ENCODE measurements around the gene SIGMAR1.
A peak's percentile ranks its signal among the peaks of the same experiment; 100 is the strongest.

Gene SIGMAR1

GRCh38 chr9:34684816-34685215 is 47.2 kb upstream of the SIGMAR1 start:
- WGBS, result 94% methylated on average over 3 of the region's 4 CpGs
- Histone ChIP-seq H3K4ac (ENCODE audit: low read depth in 1 of 2, low read length in 2 of 2) (no peak overlapping the region), H3K4me2 (ENCODE audit: low read length, poor library complexity, severe bottlenecking) (no peak overlapping the region), H3K9ac (ENCODE audit: low read length) (no peak overlapping the region), H2BK15ac (ENCODE audit: low read depth, poor library complexity, severe bottlenecking) (no peak overlapping the region), H3K4me1 (ENCODE audit: control insufficient read depth, insufficient read depth, low read depth, low read length) (no peaks in the 10 kb centered on the region), H4K8ac (ENCODE audit: low read length) (no peak overlapping the region), H2AK5ac (ENCODE audit: low read length, severe bottlenecking) (no peak overlapping the region), H3K36me3 (ENCODE audit: control insufficient read depth in 1 of 2, insufficient read depth in 2 of 2, low read depth in 1 of 2, low read length in 2 of 2) (peaks cover 0 to 6% of the 10 kb centered on the region in 2 experiments), H3K14ac (ENCODE audit: low read length in 2 of 2) (no peak overlapping the region), H4K91ac (ENCODE audit: low read length) (no peak overlapping the region), H2BK120ac (ENCODE audit: low read depth, low read length) (no peak overlapping the region), H3K18ac (ENCODE audit: low read depth in 1 of 2, low read length in 2 of 2) (no peak overlapping the region), H3K4me3 (ENCODE audit: insufficient read depth in 1 of 2, low read depth in 1 of 2, low read length in 2 of 2) (no peak overlapping the region), H3K9me3 (ENCODE audit: control insufficient read depth, low read length) (no peaks in the 10 kb centered on the region), H2AFZ (ENCODE audit: low read depth, low read length) (no peak overlapping the region), H3K27me3 (ENCODE audit: control insufficient read depth in 1 of 2, insufficient read depth in 1 of 2, low read length in 2 of 2) (peaks cover 0 to 4% of the 10 kb centered on the region in 2 experiments), H3K27ac (ENCODE audit: low read length, poor library complexity, severe bottlenecking) (no peak overlapping the region), H3K79me1 (replicated peaks; ENCODE audit: low read length, poor library complexity, severe bottlenecking) (no peaks in the 10 kb centered on the region), H2BK5ac (ENCODE audit: low read depth, low read length, poor library complexity, severe bottlenecking) (no peak overlapping the region), H2BK12ac (ENCODE audit: low read length in 2 of 2) (no peak overlapping the region), H3K23ac (ENCODE audit: low read length in 2 of 2) (no peak overlapping the region)
- DNase-seq, result no peak

- H3K27ac ChIP-seq (ENCODE audit: low read length, poor library complexity, severe bottlenecking), result no peak overlapping the region
- H2BK15ac ChIP-seq (ENCODE audit: low read depth, poor library complexity, severe bottlenecking), result no peak overlapping the region
- no peaks in the 10 kb centered on the region for H3K79me1 ChIP-seq (replicated peaks; ENCODE audit: low read length, poor library complexity, severe bottlenecking)
- peaks cover 0 to 6% of the 10 kb centered on the region in 2 experiments for H3K36me3 ChIP-seq (ENCODE audit: control insufficient read depth in 1 of 2, insufficient read depth in 2 of 2, low read depth in 1 of 2, low read length in 2 of 2)
- H3K4me2 ChIP-seq (ENCODE audit: low read length, poor library complexity, severe bottlenecking), result no peak overlapping the region
- no peak overlapping the region for H2AK5ac ChIP-seq (ENCODE audit: low read length, severe bottlenecking)
- H3K9ac ChIP-seq (ENCODE audit: low read length), result no peak overlapping the region
- H2AFZ ChIP-seq (ENCODE audit: low read depth, low read length), result no peak overlapping the region
- H3K14ac ChIP-seq (ENCODE audit: low read length in 2 of 2), result no peak overlapping the region
- no peak overlapping the region for H3K18ac ChIP-seq (ENCODE audit: low read depth in 1 of 2, low read length in 2 of 2)
- no peaks in the 10 kb centered on the region for H3K4me1 ChIP-seq (ENCODE audit: control insufficient read depth, insufficient read depth, low read depth, low read length)
- no peak overlapping the region for H2BK12ac ChIP-seq (ENCODE audit: low read length in 2 of 2)
- H3K27me3 ChIP-seq (ENCODE audit: control insufficient read depth in 1 of 2, insufficient read depth in 1 of 2, low read length in 2 of 2), result no peaks in the 10 kb centered on the region
- no peak overlapping the region for H3K4ac ChIP-seq (ENCODE audit: low read depth in 1 of 2, low read length in 2 of 2)
- no peak overlapping the region for H3K4me3 ChIP-seq (ENCODE audit: insufficient read depth in 1 of 2, low read depth in 1 of 2, low read length in 2 of 2)
- no peak overlapping the region for H4K91ac ChIP-seq (ENCODE audit: low read length)
- no peak overlapping the region for H2BK120ac ChIP-seq (ENCODE audit: low read depth, low read length)
- H3K9me3 ChIP-seq (ENCODE audit: control insufficient read depth, low read length), result no peaks in the 10 kb centered on the region
- no peak overlapping the region for H3K23ac ChIP-seq (ENCODE audit: low read length in 2 of 2)
- H4K8ac ChIP-seq (ENCODE audit: low read length), result no peak overlapping the region
- no peak overlapping the region for H2BK5ac ChIP-seq (ENCODE audit: low read depth, low read length, poor library complexity, severe bottlenecking)
- DNase-seq, result no peak
- 92% methylated on average over 4 of the region's 4 CpGs for WGBS
Observed at GRCh38 chr9:34684145-34684544, 46.6 kb upstream of the SIGMAR1 start.

GRCh38 chr9:34675869-34676268 is 38.3 kb upstream of the SIGMAR1 start:
- peak overlapping the region; percentile 42 for H3K9ac ChIP-seq (ENCODE audit: low read length)
- H4K91ac ChIP-seq (ENCODE audit: low read length), result no peak overlapping the region
- no peak for DNase-seq
- H3K18ac ChIP-seq (ENCODE audit: low read depth in 1 of 2, low read length in 2 of 2), result no peak overlapping the region
- peaks cover 2% of the 10 kb centered on the region for H3K79me1 ChIP-seq (replicated peaks; ENCODE audit: low read length, poor library complexity, severe bottlenecking)
- no peaks in the 10 kb centered on the region for H3K27me3 ChIP-seq (ENCODE audit: control insufficient read depth in 1 of 2, insufficient read depth in 1 of 2, low read length in 2 of 2)
- no peak overlapping the region for H3K14ac ChIP-seq (ENCODE audit: low read length in 2 of 2)
- H3K36me3 ChIP-seq (ENCODE audit: control insufficient read depth in 1 of 2, insufficient read depth in 2 of 2, low read depth in 1 of 2, low read length in 2 of 2), result peaks cover 0 to 1% of the 10 kb centered on the region in 2 experiments
- no peak overlapping the region for H2BK12ac ChIP-seq (ENCODE audit: low read length in 2 of 2)
- no peaks in the 10 kb centered on the region for H3K9me3 ChIP-seq (ENCODE audit: control insufficient read depth, low read length)
- no peak overlapping the region for H2AFZ ChIP-seq (ENCODE audit: low read depth, low read length)
- no peak overlapping the region for H3K4me2 ChIP-seq (ENCODE audit: low read length, poor library complexity, severe bottlenecking)
- no peak overlapping the region for H3K4ac ChIP-seq (ENCODE audit: low read depth in 1 of 2, low read length in 2 of 2)
- H2BK15ac ChIP-seq (ENCODE audit: low read depth, poor library complexity, severe bottlenecking), result no peak overlapping the region
- H2AK5ac ChIP-seq (ENCODE audit: low read length, severe bottlenecking), result no peak overlapping the region
- 99% methylated on average over 2 of the region's 2 CpGs for WGBS
- no peak overlapping the region for H3K4me3 ChIP-seq (ENCODE audit: insufficient read depth in 1 of 2, low read depth in 1 of 2, low read length in 2 of 2)
- H3K27ac ChIP-seq (ENCODE audit: low read length, poor library complexity, severe bottlenecking), result no peak overlapping the region
- H2BK120ac ChIP-seq (ENCODE audit: low read depth, low read length), result no peak overlapping the region
- H2BK5ac ChIP-seq (ENCODE audit: low read depth, low read length, poor library complexity, severe bottlenecking), result no peak overlapping the region
- H4K8ac ChIP-seq (ENCODE audit: low read length), result no peak overlapping the region
- no peaks in the 10 kb centered on the region for H3K4me1 ChIP-seq (ENCODE audit: control insufficient read depth, insufficient read depth, low read depth, low read length)
- H3K23ac ChIP-seq (ENCODE audit: low read length in 2 of 2), result no peak overlapping the region

GRCh38 chr9:34675048-34675714 is 37.6 kb upstream of the SIGMAR1 start:
- H2AFZ ChIP-seq (ENCODE audit: low read depth, low read length), result no peak overlapping the region
- H3K18ac ChIP-seq (ENCODE audit: low read depth in 1 of 2, low read length in 2 of 2), result no peak overlapping the region
- no peak overlapping the region for H3K4ac ChIP-seq (ENCODE audit: low read depth in 1 of 2, low read length in 2 of 2)
- peak overlapping the region; percentile 42 for H3K9ac ChIP-seq (ENCODE audit: low read length)
- peaks cover 7% of the 10 kb centered on the region for H3K79me1 ChIP-seq (replicated peaks; ENCODE audit: low read length, poor library complexity, severe bottlenecking)
- no peak overlapping the region for H3K27ac ChIP-seq (ENCODE audit: low read length, poor library complexity, severe bottlenecking)
- DNase-seq, result peak; percentile 82
- WGBS, result 28% methylated on average over 10 of the region's 10 CpGs
- no peaks in the 10 kb centered on the region for H3K36me3 ChIP-seq (ENCODE audit: control insufficient read depth in 1 of 2, insufficient read depth in 2 of 2, low read depth in 1 of 2, low read length in 2 of 2)
- H3K23ac ChIP-seq (ENCODE audit: low read length in 2 of 2), result no peak overlapping the region
- H3K4me1 ChIP-seq (ENCODE audit: control insufficient read depth, insufficient read depth, low read depth, low read length), result no peaks in the 10 kb centered on the region
- H3K4me3 ChIP-seq (ENCODE audit: insufficient read depth in 1 of 2, low read depth in 1 of 2, low read length in 2 of 2), result no peak overlapping the region
- H3K9me3 ChIP-seq (ENCODE audit: control insufficient read depth, low read length), result no peaks in the 10 kb centered on the region
- no peak overlapping the region for H2BK15ac ChIP-seq (ENCODE audit: low read depth, poor library complexity, severe bottlenecking)
- no peak overlapping the region for H2BK5ac ChIP-seq (ENCODE audit: low read depth, low read length, poor library complexity, severe bottlenecking)
- H2BK120ac ChIP-seq (ENCODE audit: low read depth, low read length), result no peak overlapping the region
- no peaks in the 10 kb centered on the region for H3K27me3 ChIP-seq (ENCODE audit: control insufficient read depth in 1 of 2, insufficient read depth in 1 of 2, low read length in 2 of 2)
- H4K91ac ChIP-seq (ENCODE audit: low read length), result no peak overlapping the region
- no peak overlapping the region for H2BK12ac ChIP-seq (ENCODE audit: low read length in 2 of 2)
- no peak overlapping the region for H2AK5ac ChIP-seq (ENCODE audit: low read length, severe bottlenecking)
- no peak overlapping the region for H3K14ac ChIP-seq (ENCODE audit: low read length in 2 of 2)
- H3K4me2 ChIP-seq (ENCODE audit: low read length, poor library complexity, severe bottlenecking), result no peak overlapping the region
- no peak overlapping the region for H4K8ac ChIP-seq (ENCODE audit: low read length)
